Liver (tissue), 9 donors: ENCODE measurements around the gene CDH6. TPM values are rescaled to one million over a fixed set of nuclear protein-coding genes. Genes with fewer than 3 reads are reported as not detected.

Source experiments
- DNase-seq: peaks from one replicate; pipeline ENCODE4 v3.0.0-alpha.2; 2017; ENCODE audit warnings: low spot score
- H3K27ac ChIP-seq, 2 donors: one replicate each; pipeline ENCODE4 v1.7.0; 2013; ENCODE audit warnings: inconsistent platforms in 2 of 2, low read length in 2 of 2, control low read depth in 1 of 2, low read depth in 1 of 2, mild to moderate bottlenecking in 1 of 2
- H3K27me3 ChIP-seq, 4 donors: one replicate each; pipeline versions ENCODE4 v1.6.1 to v1.7.0; 2013; ENCODE audit warnings: low read length in 3 of 4, inconsistent platforms in 1 of 4, mild to moderate bottlenecking in 1 of 4, moderate library complexity in 1 of 4; ENCODE audit not compliant: control insufficient read depth in 4 of 4, insufficient read depth in 4 of 4
- H3K36me3 ChIP-seq, 4 donors: one replicate each; pipeline versions ENCODE4 v1.6.1 to v1.7.0; 2013; ENCODE audit warnings: low read length in 3 of 4, mild to moderate bottlenecking in 3 of 4, low read depth in 1 of 4, moderate library complexity in 1 of 4; ENCODE audit not compliant: control insufficient read depth in 4 of 4, insufficient read depth in 3 of 4
- H3K4me1 ChIP-seq, 4 donors: one replicate each; pipeline versions ENCODE4 v1.6.1 to v1.7.0; 2013; ENCODE audit warnings: low read length in 3 of 4, mild to moderate bottlenecking in 3 of 4, moderate library complexity in 1 of 4; ENCODE audit not compliant: control insufficient read depth in 4 of 4, insufficient read depth in 4 of 4
- H3K4me3 ChIP-seq, 3 donors: one replicate each; pipeline versions ENCODE4 v1.6.1 to v1.7.0; 2013; ENCODE audit warnings: low read length in 3 of 3, control low read depth in 1 of 3, low read depth in 1 of 3, mild to moderate bottlenecking in 1 of 3
- H3K9ac ChIP-seq, 2 donors: one replicate each; pipeline ENCODE4 v1.7.0; 2013; ENCODE audit warnings: low read length in 2 of 2, mild to moderate bottlenecking in 2 of 2, moderate library complexity in 2 of 2, control low read depth in 1 of 2, low read depth in 1 of 2
- H3K9me3 ChIP-seq, 4 donors: one replicate each; pipeline versions ENCODE4 v1.6.1 to v1.7.0; 2013; ENCODE audit warnings: low read length in 3 of 4; ENCODE audit not compliant: control insufficient read depth in 4 of 4
- EGR1 ChIP-seq, 2 donors: IDR thresholded peaks; 2 replicates each; pipeline ENCODE4 v1.6.1; 2016 to 2018; ENCODE audit warnings: antibody characterized with exemption in 2 of 2, low read depth in 2 of 2
- FOXA2 ChIP-seq: IDR thresholded peaks from 2 replicates; pipeline ENCODE4 v1.6.1; 2016; ENCODE audit warnings: antibody characterized with exemption
- GABPA ChIP-seq, 2 donors: IDR thresholded peaks in 1 of 2; conservative IDR thresholded peaks in 1 of 2; 2 replicates each; pipeline ENCODE4 v1.6.1; 2016; ENCODE audit warnings: antibody characterized with exemption in 2 of 2, mild to moderate bottlenecking in 1 of 2, moderate library complexity in 1 of 2
- HNF4A ChIP-seq, 2 donors: conservative IDR thresholded peaks; 2 replicates each; pipeline ENCODE4 v1.6.1; 2016; ENCODE audit warnings: antibody characterized with exemption in 2 of 2, mild to moderate bottlenecking in 2 of 2
- HNF4G ChIP-seq: IDR thresholded peaks from 2 replicates; pipeline ENCODE4 v1.6.1; 2016; ENCODE audit warnings: antibody characterized with exemption
- JUND ChIP-seq, 2 donors: IDR thresholded peaks; 2 replicates each; pipeline ENCODE4 v1.6.1; 2016; ENCODE audit warnings: antibody characterized with exemption in 2 of 2
- NR2F2 ChIP-seq: IDR thresholded peaks from 2 replicates; pipeline ENCODE4 v1.6.1; 2016; ENCODE audit warnings: antibody characterized with exemption
- RAD21 ChIP-seq, 2 donors: IDR thresholded peaks; 2 replicates each; pipeline ENCODE4 v1.6.1; 2016; ENCODE audit warnings: antibody characterized with exemption in 2 of 2, mild to moderate bottlenecking in 2 of 2
- RXRA ChIP-seq, 2 donors: IDR thresholded peaks; 2 replicates each; pipeline ENCODE4 v1.6.1; 2017 to 2018; ENCODE audit warnings: antibody characterized with exemption in 2 of 2, mild to moderate bottlenecking in 1 of 2
- SP1 ChIP-seq: IDR thresholded peaks from 2 replicates; pipeline ENCODE4 v1.6.1; 2018; ENCODE audit warnings: antibody characterized with exemption, mild to moderate bottlenecking
- TAF1 ChIP-seq: conservative IDR thresholded peaks from 2 replicates; pipeline ENCODE4 v1.6.1; 2016; ENCODE audit warnings: antibody characterized with exemption, mild to moderate bottlenecking
- YY1 ChIP-seq: IDR thresholded peaks from 2 replicates; pipeline ENCODE4 v1.6.1; 2016; ENCODE audit warnings: antibody characterized with exemption, mild to moderate bottlenecking
- WGBS: extraction: QIAGEN DNeasy Blood & Tissue Kit; methylation state at CpG from one replicate; pipeline ENCODE4 v1.1.7; 2013; 5-methylcytosine and 5-hydroxymethylcytosine counted together
- polyA plus RNA-seq, 2 donors: library from polyadenylated mRNA; stranded (reverse) in 1 of 2; unstranded in 1 of 2; fragments of 200-250 nt in 1 of 2; fragments of >200 nt in 1 of 2; fragmentation: Nextera tagmentation in 1 of 2; extraction: Ambion mirVana in 1 of 2; gene quantifications; one replicate each; pipeline versions ENCODE4 v1.2.1 to v1.2.3, GENCODE V29; 2013 to 2015
- total RNA-seq, 2 donors: library from RNA; depleted of rRNA; stranded (reverse); fragments of >200 nt; gene quantifications; one replicate each; pipeline ENCODE4 v1.2.3, GENCODE V29; 2014
- TF ChIP-seq, protein P1 (sequence below): fragments of 150-350 bp; IDR thresholded peaks from 2 replicates; pipeline ENCODE4 v1.5.1; 2017; ENCODE audit warnings: improper control_type of control experiment, low read depth, low read length; ENCODE audit not compliant: missing input control
- TF ChIP-seq, protein P2 (sequence below): IDR thresholded peaks from 2 replicates; pipeline ENCODE4 v1.6.1; 2016; ENCODE audit warnings: antibody characterized with exemption
- TF ChIP-seq, protein P3 (sequence below): IDR thresholded peaks from 2 replicates; pipeline ENCODE4 v1.6.1; 2016; ENCODE audit warnings: antibody characterized with exemption
- TF ChIP-seq, protein P4 (sequence below): IDR thresholded peaks from 2 replicates; pipeline ENCODE4 v1.6.1; 2016; ENCODE audit warnings: antibody characterized with exemption, mild to moderate bottlenecking
- TF ChIP-seq, protein P5 (sequence below): IDR thresholded peaks from 2 replicates; pipeline ENCODE4 v1.6.1; 2016; ENCODE audit warnings: antibody characterized with exemption
- donor health status: healthy.
- donor health status: healthy.
- donor health status: healthy.
- donor health status: healthy.
- donor health status: healthy.

The CDH6 gene
- total and polyA plus RNA-seq, 4 donors = 0.18 to 3.7 (median 0.84) TPM

DNA sequence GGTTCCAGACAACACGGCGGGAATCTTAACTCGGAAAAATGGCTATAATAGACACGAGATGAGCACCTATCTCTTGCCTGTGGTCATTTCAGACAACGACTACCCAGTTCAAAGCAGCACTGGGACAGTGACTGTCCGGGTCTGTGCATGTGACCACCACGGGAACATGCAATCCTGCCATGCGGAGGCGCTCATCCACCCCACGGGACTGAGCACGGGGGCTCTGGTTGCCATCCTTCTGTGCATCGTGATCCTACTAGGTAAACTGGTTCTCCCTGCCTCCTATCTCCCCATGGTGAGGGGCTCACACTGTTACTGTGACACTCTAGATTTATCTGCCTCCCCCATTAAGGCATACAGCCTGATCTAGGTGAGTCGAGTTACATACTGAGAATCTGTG, 124.2 kb downstream of the CDH6 start:
- DNase-seq = no peak

DNA sequence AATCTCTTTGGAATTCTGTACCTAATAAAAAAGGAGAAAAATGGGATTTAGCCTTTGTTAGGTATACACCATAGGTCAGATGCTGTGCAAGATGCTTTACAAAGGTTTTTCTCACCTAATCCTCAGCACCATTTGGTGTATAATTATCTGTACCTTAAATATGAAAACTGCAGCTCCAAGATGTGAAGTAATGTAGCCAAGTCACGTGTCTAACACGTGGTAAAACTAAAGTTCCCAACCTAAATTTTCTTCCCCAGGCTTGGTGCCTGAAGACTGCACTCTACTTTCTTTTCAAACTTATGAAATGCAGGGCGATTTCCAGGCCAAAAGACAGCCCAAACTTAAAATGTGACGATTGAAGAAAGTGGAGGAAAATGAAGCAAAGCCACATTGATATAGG, 125.8 kb downstream of the CDH6 start:
- no peak overlapping the region for H3K9ac ChIP-seq
- no peaks in the 10 kb centered on the region for H3K36me3 ChIP-seq
- H3K4me3 ChIP-seq = no peak overlapping the region
- no peak overlapping the region for H3K27ac ChIP-seq
- no peak for DNase-seq
- no peak for TF ChIP-seq RXRA (IDR thresholded peaks at IDR 0.05)
- WGBS = 75% methylated on average over 4 of the region's 4 CpGs
- no peaks in the 10 kb centered on the region for H3K4me1 ChIP-seq
- peaks cover 0 to 2% (median 0%) of the 10 kb centered on the region in 4 donors for H3K27me3 ChIP-seq
- H3K9me3 ChIP-seq = no peaks in the 10 kb centered on the region

More for the DNA sequence above, 124.2 kb downstream of the CDH6 start:
- no peak for TF ChIP-seq RAD21 (IDR thresholded peaks at IDR 0.05)
- no peak for TF ChIP-seq FOXA2
- no peak for TF ChIP-seq JUND (IDR thresholded peaks at IDR 0.05)
- TF ChIP-seq, protein P1, sequence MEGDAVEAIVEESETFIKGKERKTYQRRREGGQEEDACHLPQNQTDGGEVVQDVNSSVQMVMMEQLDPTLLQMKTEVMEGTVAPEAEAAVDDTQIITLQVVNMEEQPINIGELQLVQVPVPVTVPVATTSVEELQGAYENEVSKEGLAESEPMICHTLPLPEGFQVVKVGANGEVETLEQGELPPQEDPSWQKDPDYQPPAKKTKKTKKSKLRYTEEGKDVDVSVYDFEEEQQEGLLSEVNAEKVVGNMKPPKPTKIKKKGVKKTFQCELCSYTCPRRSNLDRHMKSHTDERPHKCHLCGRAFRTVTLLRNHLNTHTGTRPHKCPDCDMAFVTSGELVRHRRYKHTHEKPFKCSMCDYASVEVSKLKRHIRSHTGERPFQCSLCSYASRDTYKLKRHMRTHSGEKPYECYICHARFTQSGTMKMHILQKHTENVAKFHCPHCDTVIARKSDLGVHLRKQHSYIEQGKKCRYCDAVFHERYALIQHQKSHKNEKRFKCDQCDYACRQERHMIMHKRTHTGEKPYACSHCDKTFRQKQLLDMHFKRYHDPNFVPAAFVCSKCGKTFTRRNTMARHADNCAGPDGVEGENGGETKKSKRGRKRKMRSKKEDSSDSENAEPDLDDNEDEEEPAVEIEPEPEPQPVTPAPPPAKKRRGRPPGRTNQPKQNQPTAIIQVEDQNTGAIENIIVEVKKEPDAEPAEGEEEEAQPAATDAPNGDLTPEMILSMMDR = no peak
- TF ChIP-seq, protein P2, sequence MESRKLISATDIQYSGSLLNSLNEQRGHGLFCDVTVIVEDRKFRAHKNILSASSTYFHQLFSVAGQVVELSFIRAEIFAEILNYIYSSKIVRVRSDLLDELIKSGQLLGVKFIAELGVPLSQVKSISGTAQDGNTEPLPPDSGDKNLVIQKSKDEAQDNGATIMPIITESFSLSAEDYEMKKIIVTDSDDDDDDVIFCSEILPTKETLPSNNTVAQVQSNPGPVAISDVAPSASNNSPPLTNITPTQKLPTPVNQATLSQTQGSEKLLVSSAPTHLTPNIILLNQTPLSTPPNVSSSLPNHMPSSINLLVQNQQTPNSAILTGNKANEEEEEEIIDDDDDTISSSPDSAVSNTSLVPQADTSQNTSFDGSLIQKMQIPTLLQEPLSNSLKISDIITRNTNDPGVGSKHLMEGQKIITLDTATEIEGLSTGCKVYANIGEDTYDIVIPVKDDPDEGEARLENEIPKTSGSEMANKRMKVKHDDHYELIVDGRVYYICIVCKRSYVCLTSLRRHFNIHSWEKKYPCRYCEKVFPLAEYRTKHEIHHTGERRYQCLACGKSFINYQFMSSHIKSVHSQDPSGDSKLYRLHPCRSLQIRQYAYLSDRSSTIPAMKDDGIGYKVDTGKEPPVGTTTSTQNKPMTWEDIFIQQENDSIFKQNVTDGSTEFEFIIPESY = no peak
- TF ChIP-seq YY1 = no peak
- no peak for TF ChIP-seq EGR1 (IDR thresholded peaks at IDR 0.05; ENCODE audit: low read depth in 2 of 2)
- no peak for TF ChIP-seq TAF1
- TF ChIP-seq, protein P3, sequence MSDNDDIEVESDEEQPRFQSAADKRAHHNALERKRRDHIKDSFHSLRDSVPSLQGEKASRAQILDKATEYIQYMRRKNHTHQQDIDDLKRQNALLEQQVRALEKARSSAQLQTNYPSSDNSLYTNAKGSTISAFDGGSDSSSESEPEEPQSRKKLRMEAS = no peak
- no peak for TF ChIP-seq NR2F2
- TF ChIP-seq HNF4G = no peak
- no peak for TF ChIP-seq HNF4A (conservative IDR thresholded peaks at IDR 0.05)
- TF ChIP-seq, protein P4, sequence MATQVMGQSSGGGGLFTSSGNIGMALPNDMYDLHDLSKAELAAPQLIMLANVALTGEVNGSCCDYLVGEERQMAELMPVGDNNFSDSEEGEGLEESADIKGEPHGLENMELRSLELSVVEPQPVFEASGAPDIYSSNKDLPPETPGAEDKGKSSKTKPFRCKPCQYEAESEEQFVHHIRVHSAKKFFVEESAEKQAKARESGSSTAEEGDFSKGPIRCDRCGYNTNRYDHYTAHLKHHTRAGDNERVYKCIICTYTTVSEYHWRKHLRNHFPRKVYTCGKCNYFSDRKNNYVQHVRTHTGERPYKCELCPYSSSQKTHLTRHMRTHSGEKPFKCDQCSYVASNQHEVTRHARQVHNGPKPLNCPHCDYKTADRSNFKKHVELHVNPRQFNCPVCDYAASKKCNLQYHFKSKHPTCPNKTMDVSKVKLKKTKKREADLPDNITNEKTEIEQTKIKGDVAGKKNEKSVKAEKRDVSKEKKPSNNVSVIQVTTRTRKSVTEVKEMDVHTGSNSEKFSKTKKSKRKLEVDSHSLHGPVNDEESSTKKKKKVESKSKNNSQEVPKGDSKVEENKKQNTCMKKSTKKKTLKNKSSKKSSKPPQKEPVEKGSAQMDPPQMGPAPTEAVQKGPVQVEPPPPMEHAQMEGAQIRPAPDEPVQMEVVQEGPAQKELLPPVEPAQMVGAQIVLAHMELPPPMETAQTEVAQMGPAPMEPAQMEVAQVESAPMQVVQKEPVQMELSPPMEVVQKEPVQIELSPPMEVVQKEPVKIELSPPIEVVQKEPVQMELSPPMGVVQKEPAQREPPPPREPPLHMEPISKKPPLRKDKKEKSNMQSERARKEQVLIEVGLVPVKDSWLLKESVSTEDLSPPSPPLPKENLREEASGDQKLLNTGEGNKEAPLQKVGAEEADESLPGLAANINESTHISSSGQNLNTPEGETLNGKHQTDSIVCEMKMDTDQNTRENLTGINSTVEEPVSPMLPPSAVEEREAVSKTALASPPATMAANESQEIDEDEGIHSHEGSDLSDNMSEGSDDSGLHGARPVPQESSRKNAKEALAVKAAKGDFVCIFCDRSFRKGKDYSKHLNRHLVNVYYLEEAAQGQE = no peak
- no peak for TF ChIP-seq SP1
- TF ChIP-seq GABPA (IDR thresholded peaks at IDR 0.05 in 1 of 2, conservative IDR thresholded peaks at IDR 0.05 in 1 of 2) = no peak
- TF ChIP-seq, protein P5, sequence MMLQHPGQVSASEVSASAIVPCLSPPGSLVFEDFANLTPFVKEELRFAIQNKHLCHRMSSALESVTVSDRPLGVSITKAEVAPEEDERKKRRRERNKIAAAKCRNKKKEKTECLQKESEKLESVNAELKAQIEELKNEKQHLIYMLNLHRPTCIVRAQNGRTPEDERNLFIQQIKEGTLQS = no peak
- H3K9ac ChIP-seq = no peak overlapping the region
- 84% methylated on average over 13 of the region's 13 CpGs for WGBS
- no peaks in the 10 kb centered on the region for H3K36me3 ChIP-seq
- no peaks in the 10 kb centered on the region for H3K9me3 ChIP-seq
- no peak overlapping the region for H3K4me3 ChIP-seq
- H3K27me3 ChIP-seq = no peaks in the 10 kb centered on the region
- no peaks in the 10 kb centered on the region for H3K4me1 ChIP-seq
- H3K27ac ChIP-seq = no peak overlapping the region
